GM18909 (cell line): ENCODE results near the gene CTNS.

Experiments used
- ATAC-seq: cut with Tn5 transposase; IDR thresholded peaks from one replicate; pipeline ENCODE4 v1.9.1; 2021; ENCODE audit warnings: mild to moderate bottlenecking; ENCODE audit not compliant: unreplicated experiment, poor library complexity

The CTNS gene

DNA sequence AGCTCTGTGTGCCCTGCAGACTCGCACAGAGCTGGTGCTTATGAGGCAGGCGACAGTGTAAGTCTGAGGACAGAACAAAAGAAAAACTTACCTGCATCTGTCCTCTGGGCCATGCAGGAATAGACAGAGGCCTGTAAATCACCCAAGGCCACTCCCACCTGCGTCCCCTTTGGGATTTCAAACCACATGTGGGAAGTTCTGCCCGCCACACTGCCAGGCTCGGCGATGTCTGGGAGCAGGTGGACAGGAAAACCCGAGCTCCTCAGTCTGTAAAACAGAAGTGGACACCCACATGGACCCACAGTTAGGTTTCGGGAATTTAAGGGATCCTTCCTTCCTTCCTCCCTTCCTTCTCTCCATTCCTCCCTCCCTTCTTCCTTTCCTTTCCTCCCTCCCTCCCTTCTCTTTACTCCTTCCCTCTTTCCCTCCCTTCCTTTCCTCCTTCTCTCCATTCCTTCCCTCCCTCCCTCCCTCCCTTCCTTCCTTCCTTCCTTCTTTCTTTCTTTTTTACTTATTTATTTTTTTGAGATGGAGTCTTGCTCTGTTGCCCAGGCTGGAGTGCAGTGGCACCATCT is 15.3 kb upstream of the CTNS start:
- ATAC-seq: no peak

DNA sequence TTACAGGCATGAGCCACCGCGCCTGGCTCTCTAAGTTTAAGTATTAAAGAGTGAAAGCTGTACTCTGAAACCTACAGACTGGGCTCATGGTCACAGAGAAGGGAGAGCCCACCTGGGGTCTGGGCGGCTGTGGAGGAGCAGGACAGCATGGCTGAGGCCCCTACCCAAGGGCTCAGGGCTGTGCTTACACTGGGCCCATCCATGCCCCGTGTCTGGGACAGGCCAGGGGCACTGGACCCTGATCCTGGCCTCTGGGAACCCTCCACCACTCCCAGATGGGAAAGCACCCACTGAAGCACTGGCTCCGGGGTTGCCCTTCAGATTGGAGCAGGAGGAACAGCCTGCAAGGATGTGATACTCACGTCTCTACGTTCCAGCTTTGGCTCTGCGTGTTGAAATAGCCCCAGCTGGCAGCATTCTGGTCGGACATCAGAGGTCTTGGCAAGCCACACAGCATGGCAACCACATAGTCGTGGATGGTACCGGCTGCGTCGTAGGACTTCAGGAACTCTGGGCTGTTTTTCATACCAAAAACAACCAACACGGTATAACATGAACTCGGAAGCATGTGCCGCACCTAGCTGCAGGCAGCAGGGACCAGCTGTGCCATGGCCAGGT is 13.5 kb upstream of the CTNS start:
- ATAC-seq: no peak

DNA sequence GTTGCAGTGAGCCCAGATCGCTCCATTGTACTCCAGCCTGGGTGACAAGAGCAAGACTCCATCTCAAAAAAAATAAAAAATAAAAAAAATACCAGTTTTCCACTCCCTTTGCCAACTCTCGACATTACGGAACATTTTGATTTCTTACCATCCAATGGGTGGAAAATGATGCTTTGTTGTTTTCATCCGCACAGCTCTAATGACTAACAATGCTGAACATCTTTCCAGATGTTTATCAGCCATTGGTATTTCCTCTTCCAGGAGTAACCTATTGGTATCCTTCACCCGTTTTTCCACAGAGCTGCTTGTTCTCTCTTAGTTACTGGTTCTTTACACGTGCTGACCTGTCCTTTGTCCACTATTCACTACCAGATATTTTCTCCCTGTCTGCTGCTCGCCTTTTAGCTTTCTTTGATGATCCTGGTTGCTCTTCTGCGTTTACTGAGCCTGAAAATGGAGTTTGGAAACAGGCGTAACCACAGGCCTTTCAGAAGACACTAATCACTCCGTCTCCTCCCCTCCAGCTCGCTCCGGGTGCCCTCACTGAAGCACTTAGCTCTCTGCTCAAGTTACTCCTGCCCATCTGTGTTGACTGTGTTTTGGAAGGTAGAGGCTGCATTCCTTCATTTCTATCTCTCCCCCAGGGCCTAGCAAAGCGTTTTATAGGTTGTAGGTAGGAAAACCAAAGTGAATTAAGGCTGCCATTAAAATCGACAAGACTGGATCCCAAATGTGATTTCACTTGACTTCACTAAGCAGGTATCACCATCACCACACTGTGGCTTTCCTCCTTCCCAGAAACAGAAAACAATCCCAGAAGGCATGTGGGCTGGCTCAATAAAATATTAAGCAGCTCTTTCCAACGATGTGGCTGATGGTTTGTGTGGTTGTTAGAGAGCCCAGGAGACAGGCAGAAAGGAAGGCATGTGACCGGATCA is 9.5 kb upstream of the CTNS start:
- ATAC-seq: no peak

DNA sequence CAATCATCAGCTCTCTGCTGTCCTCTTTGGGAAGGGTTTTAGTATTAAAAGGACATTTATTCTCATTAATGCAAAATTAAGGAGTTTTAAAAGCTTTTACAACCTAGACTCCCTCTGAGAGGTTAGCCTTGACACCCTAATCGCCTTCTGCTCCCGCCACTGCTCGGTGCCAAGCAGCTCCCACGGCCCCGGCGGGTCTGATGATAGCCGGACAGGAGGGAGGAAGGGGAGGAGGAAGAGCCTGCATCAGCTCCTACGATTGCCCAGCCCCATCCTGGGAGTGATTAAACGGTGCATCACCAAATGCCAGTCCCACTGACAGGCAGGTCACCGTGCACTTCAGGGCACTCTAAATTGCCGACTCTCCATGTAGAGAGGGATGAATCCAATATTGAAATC is 8.8 kb upstream of the CTNS start:
- ATAC-seq: no peak

GRCh38 chr17:3630781-3631180 is 5.8 kb upstream of the CTNS start:
- ATAC-seq: no peak

GRCh38 chr17:3632287-3632686 is 4.3 kb upstream of the CTNS start:
- ATAC-seq: no peak

GRCh38 chr17:3635474-3636153 is 946 bp upstream of the CTNS start:
- ATAC-seq: no peak

GRCh38 chr17:3636908-3637373 is 381 bp downstream of the CTNS start:
- ATAC-seq: peak; percentile 17

GRCh38 chr17:3639981-3640596 is 3.5 kb downstream of the CTNS start:
- no peak for ATAC-seq

DNA sequence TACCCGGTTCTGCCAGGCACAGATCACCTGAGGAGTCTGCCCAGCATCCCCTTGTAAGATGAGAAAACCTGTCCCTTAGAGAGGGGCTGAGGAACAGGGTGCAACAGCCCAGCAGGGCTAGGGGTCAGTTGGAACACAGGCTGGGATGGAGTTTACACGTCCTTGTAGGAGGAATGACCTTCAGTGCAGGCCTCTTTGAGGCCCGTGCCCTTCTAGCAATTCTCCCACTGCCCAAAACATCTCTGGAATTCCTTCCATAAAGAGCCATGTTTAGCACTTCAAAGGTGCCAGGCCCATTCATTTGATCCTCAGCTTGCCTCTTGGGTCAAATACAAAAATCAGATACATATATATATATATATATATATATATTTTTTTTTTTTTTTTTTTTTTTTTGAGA is 4.5 kb downstream of the CTNS start:
- ATAC-seq: no peak

- ATAC-seq: no peak
Measured at GRCh38 chr17:3641717-3642486, 5.3 kb downstream of the CTNS start.

DNA sequence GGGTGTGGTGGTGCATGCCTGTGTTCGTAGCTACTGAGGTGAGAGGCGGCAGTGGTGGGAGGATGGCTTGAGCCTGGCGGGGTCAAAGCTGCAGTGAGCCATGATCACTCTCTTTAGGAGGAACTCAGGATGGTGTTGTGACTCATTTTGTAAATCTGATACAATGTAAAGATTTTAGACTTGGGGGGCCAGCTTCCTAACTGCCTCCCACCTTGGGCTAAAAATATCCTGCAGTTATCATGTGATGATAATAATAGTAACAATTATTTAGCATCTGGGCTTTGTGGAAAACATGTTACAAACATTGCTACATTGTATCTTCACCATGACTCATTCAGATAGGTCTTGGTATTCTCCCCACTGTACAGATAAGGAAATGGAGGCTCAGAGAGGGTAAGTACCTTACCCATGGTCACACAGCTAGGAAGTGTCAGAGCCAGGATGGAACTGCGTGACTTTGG is 7.4 kb downstream of the CTNS start:
- no peak for ATAC-seq

- no peak for ATAC-seq
Measured at GRCh38 chr17:3645310-3645709, 8.8 kb downstream of the CTNS start.

DNA sequence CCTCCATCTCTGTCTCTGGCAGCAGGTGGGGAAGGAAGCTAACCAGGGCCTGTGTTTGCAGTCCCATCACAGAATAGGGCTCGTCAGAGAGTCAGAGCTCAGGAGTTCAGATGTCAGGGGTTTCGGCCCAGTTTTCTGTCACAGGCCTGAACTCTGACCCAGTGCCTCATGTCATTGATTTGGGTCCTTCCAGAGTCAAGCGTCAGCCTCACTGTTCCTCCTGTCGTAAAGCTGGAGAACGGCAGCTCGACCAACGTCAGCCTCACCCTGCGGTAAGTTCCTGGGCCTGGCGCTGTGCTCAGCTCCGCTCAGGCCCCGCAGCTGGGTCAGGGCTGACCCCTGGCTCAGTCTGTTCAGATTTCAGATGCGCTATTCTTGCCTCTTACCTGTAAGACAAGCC is 10.7 kb downstream of the CTNS start:
- ATAC-seq: no peak

- ATAC-seq: no peak
Measured at GRCh38 chr17:3647769-3648555, 11.4 kb downstream of the CTNS start.

- no peak for ATAC-seq
Measured at GRCh38 chr17:3655766-3656165, 19.2 kb downstream of the CTNS start.

DNA sequence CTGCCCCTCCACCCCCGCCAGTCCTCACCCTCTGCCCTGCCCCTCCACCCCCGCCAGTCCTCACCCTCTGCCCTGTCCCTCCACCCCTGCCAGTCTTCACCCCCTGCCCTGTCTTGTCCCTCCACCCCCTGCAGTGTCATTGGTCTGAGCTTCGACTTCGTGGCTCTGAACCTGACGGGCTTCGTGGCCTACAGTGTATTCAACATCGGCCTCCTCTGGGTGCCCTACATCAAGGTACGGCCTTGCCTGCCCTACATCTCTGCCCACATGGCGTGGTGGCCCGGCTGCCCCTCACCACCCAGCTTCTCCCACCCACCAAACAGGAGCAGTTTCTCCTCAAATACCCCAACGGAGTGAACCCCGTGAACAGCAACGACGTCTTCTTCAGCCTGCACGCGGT is 19.8 kb downstream of the CTNS start:
- ATAC-seq: no peak

DNA sequence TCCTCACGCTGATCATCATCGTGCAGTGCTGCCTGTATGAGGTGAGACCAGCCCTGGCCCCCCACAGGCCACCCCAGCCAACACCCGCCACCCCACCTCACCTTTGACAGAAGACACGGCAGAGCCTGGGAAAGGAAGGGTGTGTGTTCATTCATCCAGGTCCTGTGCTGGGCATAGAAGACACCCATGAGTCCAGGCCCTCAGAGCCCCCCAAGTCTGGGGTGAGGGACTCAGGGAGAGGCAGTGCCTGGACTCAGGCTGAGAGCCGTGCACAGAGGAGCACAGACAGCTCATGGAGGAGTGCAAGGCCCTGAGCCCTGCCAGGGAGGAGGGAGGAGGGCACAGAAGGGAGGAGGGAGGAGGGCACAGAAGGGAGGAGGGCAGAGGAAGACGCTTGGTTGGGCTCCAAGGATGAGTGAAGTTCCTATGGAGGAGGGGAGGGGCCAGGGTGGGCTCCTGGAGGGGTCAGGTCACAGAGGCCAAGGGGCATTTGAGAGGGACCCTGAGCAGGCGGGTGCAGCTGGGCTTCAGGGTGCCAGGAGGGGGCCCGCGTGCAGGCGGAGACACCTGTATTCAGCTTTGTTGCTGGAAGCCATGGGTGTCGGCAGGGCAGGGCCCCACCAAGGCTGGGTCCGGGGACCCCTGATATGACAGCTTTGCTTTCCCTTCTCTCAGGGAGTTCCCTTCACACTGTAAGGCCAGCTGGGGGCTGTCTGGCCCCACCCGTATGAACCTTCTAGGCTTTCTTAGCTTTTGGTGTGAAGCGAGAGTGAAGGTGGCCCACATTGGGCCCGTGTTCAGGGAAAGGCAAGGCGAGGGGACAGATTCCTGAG is 20.4 kb downstream of the CTNS start:
- ATAC-seq: no peak
